ENCODE results near the gene ZNF835.

ZNF835 gene

GRCh38 chr19:56639217-56639616 lies 32.3 kb downstream of the ZNF835 start:
- Histone ChIP-seq H3K4me3 (ENCODE audit: low read depth, low read length) (no peak overlapping the region), H3K27ac (no peak overlapping the region), H3K36me3 (no peaks in the 10 kb centered on the region), H3K27me3 (ENCODE audit: insufficient read depth, low read depth, severe bottlenecking) (no peaks in the 10 kb centered on the region), H3K9me3 (ENCODE audit: severe bottlenecking) (peaks cover under 1% of the 10 kb centered on the region)
- no peak for TF ChIP-seq CTCF (IDR thresholded peaks at IDR 0.05; ENCODE audit: low read depth, low read length)
- no peak for DNase-seq

DNA sequence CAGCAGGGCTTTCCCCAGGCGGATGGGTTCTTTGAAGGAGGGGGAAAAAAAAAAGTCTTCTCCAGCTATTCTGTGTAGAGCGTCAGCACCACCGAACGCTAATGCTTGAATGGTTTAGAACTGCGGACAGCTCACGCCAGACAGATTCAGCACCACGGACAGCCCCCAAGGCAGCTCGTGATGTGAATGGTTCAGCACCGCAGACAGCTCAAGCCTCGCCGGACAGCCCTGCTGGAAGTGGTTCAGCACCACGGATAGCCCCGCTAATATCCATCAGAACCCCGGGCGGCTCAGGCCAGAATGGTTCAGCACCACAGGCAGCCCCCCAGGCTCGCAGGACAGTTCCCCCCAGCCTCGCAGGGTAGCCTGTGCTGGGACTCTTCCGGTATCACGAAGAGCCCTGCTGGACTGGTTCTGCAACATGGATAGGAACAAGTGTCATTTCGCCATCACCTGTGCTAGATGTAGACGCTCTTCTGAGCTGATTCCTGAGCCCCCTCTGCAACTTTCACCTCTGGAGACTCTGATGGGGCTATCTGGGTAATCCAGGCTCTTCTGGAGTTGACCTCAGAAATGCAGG lies 33.5 kb downstream of the ZNF835 start:
- H3K4me3 ChIP-seq (ENCODE audit: low read depth, low read length) = no peak overlapping the region
- no peak for TF ChIP-seq CTCF (IDR thresholded peaks at IDR 0.05; ENCODE audit: low read depth, low read length)
- no peak for DNase-seq
- H3K27me3 ChIP-seq (ENCODE audit: insufficient read depth, low read depth, severe bottlenecking) = no peaks in the 10 kb centered on the region
- no peaks in the 10 kb centered on the region for H3K36me3 ChIP-seq
- peaks cover 3% of the 10 kb centered on the region for H3K9me3 ChIP-seq (ENCODE audit: severe bottlenecking)
- H3K27ac ChIP-seq = no peak overlapping the region

GRCh38 chr19:56633021-56633420 lies 38.5 kb downstream of the ZNF835 start:
- no peaks in the 10 kb centered on the region for H3K27me3 ChIP-seq (ENCODE audit: insufficient read depth, low read depth, severe bottlenecking)
- no peak for TF ChIP-seq CTCF (IDR thresholded peaks at IDR 0.05; ENCODE audit: low read depth, low read length)
- no peak overlapping the region for H3K27ac ChIP-seq
- no peaks in the 10 kb centered on the region for H3K36me3 ChIP-seq
- H3K9me3 ChIP-seq (ENCODE audit: severe bottlenecking) = peaks cover 9% of the 10 kb centered on the region
- no peak overlapping the region for H3K4me3 ChIP-seq (ENCODE audit: low read depth, low read length)
- DNase-seq = no peak

DNA sequence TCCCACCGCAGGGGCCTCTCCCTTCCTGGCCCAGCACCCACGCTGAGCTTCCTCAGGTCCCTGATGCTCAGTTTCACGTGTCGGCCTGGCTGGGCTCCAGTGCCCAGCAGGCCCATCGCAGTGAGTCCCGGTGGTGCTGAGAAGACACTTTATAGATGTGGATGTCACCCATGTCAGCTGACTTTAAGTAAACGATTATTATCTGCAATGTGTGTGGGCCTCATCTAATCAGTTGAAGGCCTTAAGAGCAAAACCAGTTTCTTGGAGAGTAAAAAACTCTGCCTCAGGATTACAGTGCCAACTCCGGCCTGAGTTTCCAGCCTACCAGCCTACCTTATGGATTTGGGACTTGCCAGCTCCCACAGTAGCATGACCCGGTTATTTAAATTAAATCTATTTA lies 45.8 kb downstream of the ZNF835 start:
- TF ChIP-seq CTCF (IDR thresholded peaks at IDR 0.05; ENCODE audit: low read depth, low read length) = no peak
- Histone ChIP-seq H3K36me3 (peaks cover 36% of the 10 kb centered on the region), H3K27ac (no peak overlapping the region), H3K4me3 (ENCODE audit: low read depth, low read length) (no peak overlapping the region), H3K9me3 (ENCODE audit: severe bottlenecking) (no peaks in the 10 kb centered on the region), H3K27me3 (ENCODE audit: insufficient read depth, low read depth, severe bottlenecking) (no peaks in the 10 kb centered on the region)
- no peak for DNase-seq

DNA sequence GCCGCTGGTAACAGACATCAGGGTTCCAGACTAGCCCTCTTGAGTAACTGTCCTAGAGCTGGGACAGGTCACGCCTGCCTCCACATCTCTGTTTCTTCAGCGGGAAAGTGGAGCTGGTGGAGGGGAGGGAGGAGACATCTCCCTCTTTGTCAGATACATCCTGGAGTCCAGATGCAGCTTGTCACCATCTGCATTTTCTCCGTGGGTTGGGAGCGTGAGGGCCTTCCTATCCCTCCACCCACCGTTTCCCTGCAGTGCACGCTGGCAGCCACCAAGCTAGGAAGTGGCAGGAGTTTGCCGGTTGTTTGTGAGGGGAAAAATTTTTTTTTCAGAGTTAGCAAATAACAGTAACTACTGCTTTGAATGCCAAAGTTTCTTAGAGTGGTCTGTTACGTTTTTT lies 48.6 kb downstream of the ZNF835 start:
- Histone ChIP-seq H3K36me3 (peaks cover 37% of the 10 kb centered on the region), H3K4me3 (ENCODE audit: low read depth, low read length) (no peak overlapping the region), H3K9me3 (ENCODE audit: severe bottlenecking) (no peaks in the 10 kb centered on the region), H3K27me3 (ENCODE audit: insufficient read depth, low read depth, severe bottlenecking) (no peaks in the 10 kb centered on the region), H3K27ac (no peak overlapping the region)
- no peak for DNase-seq
- TF ChIP-seq CTCF (IDR thresholded peaks at IDR 0.05; ENCODE audit: low read depth, low read length) = no peak

DNA sequence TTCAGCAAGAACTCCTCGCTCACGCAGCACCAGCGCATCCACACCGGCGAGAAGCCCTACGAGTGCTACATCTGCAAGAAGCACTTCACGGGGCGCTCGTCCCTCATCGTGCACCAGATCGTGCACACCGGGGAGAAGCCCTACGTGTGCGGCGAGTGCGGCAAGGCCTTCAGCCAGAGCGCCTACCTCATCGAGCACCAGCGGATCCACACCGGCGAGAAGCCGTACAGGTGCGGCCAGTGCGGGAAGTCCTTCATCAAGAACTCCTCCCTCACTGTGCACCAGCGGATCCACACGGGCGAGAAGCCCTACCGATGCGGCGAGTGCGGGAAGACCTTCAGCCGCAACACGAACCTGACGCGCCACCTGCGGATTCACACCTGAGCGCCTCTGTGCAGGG lies 49.2 kb downstream of the ZNF835 start:
- H3K36me3 ChIP-seq = peaks cover 39% of the 10 kb centered on the region
- no peaks in the 10 kb centered on the region for H3K9me3 ChIP-seq (ENCODE audit: severe bottlenecking)

More for the DNA sequence above, 49.2 kb downstream of the ZNF835 start:
- H3K27ac ChIP-seq = no peak overlapping the region
- TF ChIP-seq CTCF (IDR thresholded peaks at IDR 0.05; ENCODE audit: low read depth, low read length) = no peak
- H3K4me3 ChIP-seq (ENCODE audit: low read depth, low read length) = no peak overlapping the region
- no peaks in the 10 kb centered on the region for H3K27me3 ChIP-seq (ENCODE audit: insufficient read depth, low read depth, severe bottlenecking)
- no peak for DNase-seq
